ENCODE measurements around the gene PHF21B. TPM values are rescaled to one million over a fixed set of nuclear protein-coding genes. Genes with fewer than 3 reads are reported as not detected.
A peak's percentile ranks its signal among the peaks of the same experiment; 100 is the strongest.

The PHF21B gene
- total and polyA plus RNA-seq, 2 donors (not counting 1 experiment from before 2014, with no cell fraction given), result 0.17 TPM; not detected in 1

GRCh38 chr22:44956840-44957767 is 52.7 kb downstream of the PHF21B start:
- peak in 1 of 2 donors; percentile 18 for TF ChIP-seq CTCF (conservative IDR thresholded peaks at IDR 0.05 in 1 of 2, IDR thresholded peaks at IDR 0.05 in 1 of 2; ENCODE audit: low read depth in 1 of 2, low read length in 2 of 2)
- no peak for TF ChIP-seq EZH2 (IDR thresholded peaks at IDR 0.05; ENCODE audit: low read length, missing control alignments)
- no peaks in the 10 kb centered on the region for H3K36me3 ChIP-seq (ENCODE audit: control insufficient read depth, insufficient read depth, low read length)
- no peak overlapping the region for H3K27ac ChIP-seq (ENCODE audit: insufficient read depth, low read length)
- H3K79me2 ChIP-seq (ENCODE audit: control insufficient read depth, insufficient read depth, low read length), result no peaks in the 10 kb centered on the region
- H3K9ac ChIP-seq (ENCODE audit: insufficient read depth, low read length), result no peak overlapping the region
- H3K27me3 ChIP-seq (ENCODE audit: control insufficient read depth, insufficient read depth, low read length), result no peaks in the 10 kb centered on the region
- H3K4me1 ChIP-seq (ENCODE audit: control insufficient read depth, extremely low read depth, insufficient read depth, low read length), result no peaks in the 10 kb centered on the region
- no peak overlapping the region for H3K4me3 ChIP-seq (replicated peaks in 1 of 4; ENCODE audit: control extremely low read depth in 1 of 4, insufficient read depth in 1 of 4, low read depth in 3 of 4, low read length in 4 of 4)
- H3K4me2 ChIP-seq (ENCODE audit: extremely low read depth, insufficient read depth, low read length), result no peak overlapping the region
- H2AFZ ChIP-seq (ENCODE audit: low read length), result no peak overlapping the region
- no peaks in the 10 kb centered on the region for H4K20me1 ChIP-seq (ENCODE audit: control insufficient read depth, extremely low read depth, insufficient read depth, low read length)
- H3K9me3 ChIP-seq (ENCODE audit: control insufficient read depth, insufficient read depth, low read depth, low read length), result no peaks in the 10 kb centered on the region
- DNase-seq (ENCODE audit: low read depth in 2 of 2), result no peak

GRCh38 chr22:44955102-44955501 is 54.7 kb downstream of the PHF21B start:
- Histone ChIP-seq H2AFZ (ENCODE audit: low read length) (no peak overlapping the region), H3K9ac (ENCODE audit: insufficient read depth, low read length) (no peak overlapping the region), H3K4me1 (ENCODE audit: control insufficient read depth, extremely low read depth, insufficient read depth, low read length) (no peaks in the 10 kb centered on the region), H3K36me3 (ENCODE audit: control insufficient read depth, insufficient read depth, low read length) (no peaks in the 10 kb centered on the region), H3K27ac (ENCODE audit: insufficient read depth, low read length) (no peak overlapping the region), H3K79me2 (ENCODE audit: control insufficient read depth, insufficient read depth, low read length) (no peaks in the 10 kb centered on the region), H3K9me3 (ENCODE audit: control insufficient read depth, insufficient read depth, low read depth, low read length) (no peaks in the 10 kb centered on the region), H3K4me3 (replicated peaks in 1 of 4; ENCODE audit: control extremely low read depth in 1 of 4, insufficient read depth in 1 of 4, low read depth in 3 of 4, low read length in 4 of 4) (no peak overlapping the region), H3K27me3 (ENCODE audit: control insufficient read depth, insufficient read depth, low read length) (no peaks in the 10 kb centered on the region), H4K20me1 (ENCODE audit: control insufficient read depth, extremely low read depth, insufficient read depth, low read length) (no peaks in the 10 kb centered on the region), H3K4me2 (ENCODE audit: extremely low read depth, insufficient read depth, low read length) (no peak overlapping the region)
- TF ChIP-seq EZH2 (IDR thresholded peaks at IDR 0.05; ENCODE audit: low read length, missing control alignments) (no peak), CTCF (conservative IDR thresholded peaks at IDR 0.05 in 1 of 2, IDR thresholded peaks at IDR 0.05 in 1 of 2; ENCODE audit: low read depth in 1 of 2, low read length in 2 of 2) (no peak)
- DNase-seq (ENCODE audit: low read depth in 2 of 2), result no peak

GRCh38 chr22:44954149-44954548 is 55.7 kb downstream of the PHF21B start:
- Histone ChIP-seq H3K4me1 (ENCODE audit: control insufficient read depth, extremely low read depth, insufficient read depth, low read length) (no peaks in the 10 kb centered on the region), H3K9ac (ENCODE audit: insufficient read depth, low read length) (no peak overlapping the region), H3K27me3 (ENCODE audit: control insufficient read depth, insufficient read depth, low read length) (no peaks in the 10 kb centered on the region), H3K36me3 (ENCODE audit: control insufficient read depth, insufficient read depth, low read length) (no peaks in the 10 kb centered on the region), H4K20me1 (ENCODE audit: control insufficient read depth, extremely low read depth, insufficient read depth, low read length) (no peaks in the 10 kb centered on the region), H3K4me2 (ENCODE audit: extremely low read depth, insufficient read depth, low read length) (no peak overlapping the region), H3K9me3 (ENCODE audit: control insufficient read depth, insufficient read depth, low read depth, low read length) (no peaks in the 10 kb centered on the region), H3K4me3 (replicated peaks in 1 of 4; ENCODE audit: control extremely low read depth in 1 of 4, insufficient read depth in 1 of 4, low read depth in 3 of 4, low read length in 4 of 4) (no peak overlapping the region), H3K79me2 (ENCODE audit: control insufficient read depth, insufficient read depth, low read length) (no peaks in the 10 kb centered on the region), H2AFZ (ENCODE audit: low read length) (no peak overlapping the region), H3K27ac (ENCODE audit: insufficient read depth, low read length) (no peak overlapping the region)
- no peak for TF ChIP-seq EZH2 (IDR thresholded peaks at IDR 0.05; ENCODE audit: low read length, missing control alignments)
- TF ChIP-seq CTCF (conservative IDR thresholded peaks at IDR 0.05 in 1 of 2, IDR thresholded peaks at IDR 0.05 in 1 of 2; ENCODE audit: low read depth in 1 of 2, low read length in 2 of 2), result no peak
- DNase-seq (ENCODE audit: low read depth in 2 of 2), result no peak
